ENCODE results near the gene FBXO9.

GRCh38 chr6:53048431-53049195 lies 16.6 kb upstream of the FBXO9 start:
- TF ChIP-seq CTCF (IDR thresholded peaks at IDR 0.05) (no peak), ZFX (IDR thresholded peaks at IDR 0.05; ENCODE audit: borderline replicate concordance) (no peak)

Data from 22Rv1 (cell line).